H1 (cell line): Measurements from ENCODE around the gene MYO1G. TPM values are rescaled to one million over a fixed set of nuclear protein-coding genes. Genes with fewer than 3 reads are reported as not detected.

Experiments
- CTCF ChIA-PET: fragments of 300-600 bp; sonication (Branson Sonifier 250); formaldehyde crosslinking; loops from one replicate; lab custom pipeline; 2021; ENCODE audit not compliant: partially characterized antibody; lab: Charles Lee
- POLR2A ChIA-PET: fragments of 300-600 bp; sonication (Branson Sonifier 250); formaldehyde crosslinking; loops from one replicate; lab custom pipeline; 2021; ENCODE audit warnings: inconsistent platforms; ENCODE audit not compliant: partially characterized antibody; lab: Charles Lee
- DNase-seq, 2 experiments: peaks; one replicate each; pipeline versions ENCODE4 v3.0.0 to v3.0.0-alpha.2; 2010 to 2022; ENCODE audit warnings: low spot score in 2 of 2, low read depth in 1 of 2, mixed read lengths in 1 of 2
- FAIRE-seq: peaks from 2 replicates; lab custom pipeline; 2011; peaks lifted over from hg19 to GRCh38; lab: Jason Lieb, UNC
- H2AFZ ChIP-seq: 2 replicates; pipeline ENCODE4 v1.8.1; 2012; ENCODE audit warnings: low read length, inconsistent platforms
- H2AK5ac ChIP-seq: 2 replicates; pipeline ENCODE4 v1.6.1; 2013; ENCODE audit warnings: low read depth, low read length
- H2BK120ac ChIP-seq: replicated peaks from 2 replicates; pipeline ENCODE3; 2013; ENCODE audit warnings: low read depth, low read length, inconsistent platforms
- H2BK12ac ChIP-seq: 2 replicates; pipeline ENCODE4 v1.6.1; 2013; ENCODE audit warnings: low read depth, low read length
- H2BK15ac ChIP-seq: 2 replicates; pipeline ENCODE4 v1.6.1; 2013; ENCODE audit warnings: low read length
- H2BK20ac ChIP-seq: 2 replicates; pipeline ENCODE4 v1.6.1; 2013; ENCODE audit warnings: low read length
- H2BK5ac ChIP-seq: 2 replicates; pipeline ENCODE4 v1.6.1; 2013; ENCODE audit warnings: low read depth, low read length
- H3K14ac ChIP-seq: 2 replicates; pipeline ENCODE4 v1.6.1; 2013; ENCODE audit warnings: inconsistent platforms; ENCODE audit not compliant: insufficient read length
- H3K18ac ChIP-seq: 2 replicates; pipeline ENCODE4 v1.6.1; 2013; ENCODE audit warnings: low read length; ENCODE audit errors: extremely low read depth
- H3K23ac ChIP-seq: 2 replicates; pipeline ENCODE4 v1.6.1; 2013; ENCODE audit warnings: inconsistent platforms; ENCODE audit not compliant: insufficient read length
- H3K23me2 ChIP-seq: 2 replicates; pipeline ENCODE4 v1.6.1; 2013; ENCODE audit warnings: low read depth, low read length
- H3K27ac ChIP-seq: 2 replicates; pipeline ENCODE4 v1.6.1; 2011; ENCODE audit warnings: low read depth, low read length, inconsistent platforms
- H3K27me3 ChIP-seq, 4 experiments: replicated peaks in 1 of 4; 1 replicate in 1 of 4; 2 replicates in 3 of 4; pipeline versions ENCODE4 v1.6.1 to v1.8.1; 2011 to 2013; ENCODE audit warnings: low read length in 3 of 4, mild to moderate bottlenecking in 3 of 4, inconsistent platforms in 2 of 4, mixed read lengths in 2 of 4, moderate library complexity in 1 of 4; ENCODE audit not compliant: control insufficient read depth in 3 of 4, insufficient read depth in 3 of 4; ENCODE audit errors: extremely low read depth in 1 of 4
- H3K36me3 ChIP-seq, 4 experiments: 2 replicates each; pipeline versions ENCODE4 v1.6.1 to v1.8.1; 2011 to 2013; ENCODE audit warnings: mild to moderate bottlenecking in 4 of 4, low read length in 3 of 4, moderate library complexity in 2 of 4, control low read depth in 1 of 4, inconsistent platforms in 1 of 4; ENCODE audit not compliant: insufficient read depth in 4 of 4, control insufficient read depth in 2 of 4
- H3K4ac ChIP-seq: replicated peaks from 2 replicates; pipeline ENCODE3; 2013; ENCODE audit warnings: low read length, low read depth, mixed read lengths, inconsistent platforms; ENCODE audit not compliant: insufficient read length
- H3K4me1 ChIP-seq, 4 experiments: replicated peaks in 1 of 4; 1 replicate in 1 of 4; 2 replicates in 3 of 4; pipeline versions ENCODE4 v1.6.1 to v1.8.1; 2011 to 2013; ENCODE audit warnings: low read length in 3 of 4, inconsistent platforms in 2 of 4, mixed read lengths in 1 of 4; ENCODE audit not compliant: insufficient read depth in 4 of 4, control insufficient read depth in 3 of 4
- H3K4me2 ChIP-seq, 2 experiments: 2 replicates each; pipeline versions ENCODE4 v1.6.1 to v1.8.1; 2011 to 2013; ENCODE audit warnings: low read depth in 2 of 2, low read length in 2 of 2, control low read depth in 1 of 2, inconsistent platforms in 1 of 2, mild to moderate bottlenecking in 1 of 2; ENCODE audit not compliant: insufficient read depth in 1 of 2
- H3K4me3 ChIP-seq, 4 experiments: fragments of 200-600, 300-600 bp in 1 of 4; sonication (generic), shearing (Covaris generic), sonication (Bioruptor Twin) in 1 of 4; 2 replicates each; pipeline versions ENCODE4 v1.5.1 to v1.8.1; 2011 to 2016; ENCODE audit warnings: low read length in 4 of 4, low read depth in 3 of 4, control low read depth in 2 of 4, inconsistent platforms in 2 of 4, mild to moderate bottlenecking in 2 of 4, mixed read lengths in 1 of 4, moderate library complexity in 1 of 4; ENCODE audit not compliant: insufficient read depth in 2 of 4; ENCODE audit errors: extremely low read depth in 1 of 4
- H3K56ac ChIP-seq: replicated peaks from 2 replicates; pipeline ENCODE3; 2013; ENCODE audit warnings: low read depth, mild to moderate bottlenecking, mixed read lengths, low read length, inconsistent platforms; ENCODE audit not compliant: insufficient read length
- H3K79me1 ChIP-seq: 2 replicates; pipeline ENCODE4 v1.6.1; 2013; ENCODE audit warnings: low read depth, low read length, control low read depth
- H3K79me2 ChIP-seq, 2 experiments: 2 replicates each; pipeline versions ENCODE4 v1.6.1 to v1.8.1; 2012 to 2013; ENCODE audit warnings: low read length in 2 of 2, mild to moderate bottlenecking in 2 of 2, inconsistent platforms in 1 of 2; ENCODE audit not compliant: insufficient read depth in 2 of 2, control insufficient read depth in 1 of 2
- H3K9ac ChIP-seq, 4 experiments: replicated peaks in 1 of 4; 1 replicate in 1 of 4; 2 replicates in 3 of 4; pipeline versions ENCODE4 v1.6.1 to v1.8.1; 2011 to 2013; ENCODE audit warnings: low read depth in 3 of 4, low read length in 3 of 4, control low read depth in 2 of 4, mild to moderate bottlenecking in 2 of 4, moderate library complexity in 2 of 4, inconsistent platforms in 1 of 4; ENCODE audit errors: extremely low read depth in 1 of 4
- H3K9me3 ChIP-seq, 2 experiments: 2 replicates each; pipeline versions ENCODE4 v1.6.1 to v1.8.1; 2012 to 2013; ENCODE audit warnings: mild to moderate bottlenecking in 2 of 2, moderate library complexity in 2 of 2, control low read depth in 1 of 2, inconsistent platforms in 1 of 2, low read depth in 1 of 2, low read length in 1 of 2, mixed read lengths in 1 of 2; ENCODE audit not compliant: insufficient read depth in 2 of 2
- H4K20me1 ChIP-seq, 2 experiments: replicated peaks in 1 of 2; 2 replicates each; pipeline versions ENCODE3 to v1.8.1; 2011 to 2013; ENCODE audit warnings: inconsistent platforms in 2 of 2, low read length in 2 of 2, mild to moderate bottlenecking in 1 of 2; ENCODE audit not compliant: insufficient read depth in 2 of 2, control insufficient read depth in 1 of 2
- H4K5ac ChIP-seq: 2 replicates; pipeline ENCODE4 v1.6.1; 2013; ENCODE audit warnings: low read length, low read depth, mixed read lengths, inconsistent platforms; ENCODE audit not compliant: insufficient read length
- H4K8ac ChIP-seq: 2 replicates; pipeline ENCODE4 v1.8.0; 2013; ENCODE audit warnings: mild to moderate bottlenecking, moderate library complexity, low read length, inconsistent platforms; ENCODE audit not compliant: insufficient read depth; ENCODE audit errors: extremely low read depth
- H4K91ac ChIP-seq: replicated peaks from 2 replicates; pipeline ENCODE3; 2013; ENCODE audit warnings: low read length, mixed read lengths, inconsistent platforms; ENCODE audit not compliant: insufficient read length
- BACH1 ChIP-seq: IDR thresholded peaks from 2 replicates; pipeline ENCODE4 v1.6.1; 2012; ENCODE audit warnings: low read length, improper control_type of control experiment
- BRCA1 ChIP-seq: IDR thresholded peaks from 2 replicates; pipeline ENCODE4 v1.6.1; 2012; ENCODE audit warnings: low read depth, low read length, improper control_type of control experiment
- CEBPB ChIP-seq: IDR thresholded peaks from 2 replicates; pipeline ENCODE4 v1.6.1; 2012; ENCODE audit warnings: low read depth, low read length
- CHD1 ChIP-seq: IDR thresholded peaks from 2 replicates; pipeline ENCODE4 v1.6.1; 2012; ENCODE audit warnings: low read depth, low read length, improper control_type of control experiment
- FOSL1 ChIP-seq: IDR thresholded peaks from 2 replicates; pipeline ENCODE4 v1.6.1; 2011; ENCODE audit warnings: mild to moderate bottlenecking, low read depth, low read length, moderate library complexity; ENCODE audit not compliant: insufficient read depth
- HDAC2 ChIP-seq, 2 experiments: fragments of 300-600 bp in 1 of 2; sonication (generic) in 1 of 2; IDR thresholded peaks; 2 replicates each; pipeline ENCODE4 v1.6.1; 2011 to 2012; ENCODE audit warnings: low read depth in 2 of 2, low read length in 2 of 2, mild to moderate bottlenecking in 2 of 2, moderate library complexity in 2 of 2, borderline replicate concordance in 1 of 2, inconsistent platforms in 1 of 2
- HDAC6 ChIP-seq: IDR thresholded peaks from one replicate; pipeline ENCODE4 v1.7.1; 2012; ENCODE audit warnings: low read depth, mild to moderate bottlenecking, inconsistent platforms, low read length, moderate library complexity
- MAFK ChIP-seq: IDR thresholded peaks from 2 replicates; pipeline ENCODE4 v1.6.1; 2012; ENCODE audit warnings: low read depth, mild to moderate bottlenecking, improper control_type of control experiment, low read length
- NANOG ChIP-seq: IDR thresholded peaks from 2 replicates; pipeline ENCODE4 v1.6.1; 2011; ENCODE audit warnings: low read length, low read depth, mild to moderate bottlenecking, inconsistent platforms; ENCODE audit not compliant: insufficient read depth, poor library complexity, severe bottlenecking
- SAP30 ChIP-seq: fragments of 300-600 bp; sonication (generic); IDR thresholded peaks from 2 replicates; pipeline ENCODE4 v1.7.1; 2012; ENCODE audit warnings: low read length, moderate library complexity, mild to moderate bottlenecking, inconsistent platforms; ENCODE audit not compliant: insufficient read depth, insufficient replicate concordance
- WGBS, 2 experiments: shearing (Covaris generic) in 1 of 2; methylation state at CpG; one replicate each; pipeline versions ENCODE4 v1.1.6 to v1.1.7; 2013 to 2015; ENCODE audit warnings: low lambda C conversion rate in 2 of 2, mixed read lengths in 2 of 2, inconsistent platforms in 1 of 2, low coverage in 1 of 2, missing lambda C conversion rate in 1 of 2; ENCODE audit not compliant: insufficient replicate concordance in 2 of 2, insufficient coverage in 1 of 2, insufficient read length in 1 of 2; ENCODE audit errors: extremely low coverage in 1 of 2, missing lambda C conversion rate in 1 of 2; 5-methylcytosine and 5-hydroxymethylcytosine counted together
- polyA plus RNA-seq, 7 experiments: library from polyadenylated mRNA; depleted of rRNA in 3 of 7; stranded (reverse) in 5 of 7; unstranded in 2 of 7; fragments of >200 nt in 5 of 7; fragments of 200-250 nt in 2 of 7; gene quantifications; 1 replicate in 5 of 7; 2 replicates in 1 of 7; 4 replicates in 1 of 7; pipeline versions ENCODE4 v1.2.1 to v1.2.3, GENCODE V29; 2011 to 2013; ENCODE audit warnings: missing spikeins in 2 of 7, mixed read lengths in 2 of 7
- total RNA-seq: library from RNA; stranded (reverse); fragmentation: NEBNext Ultra II Directional; extraction: Animal tissue kit (Norgen Biotek cat#: 25700); gene quantifications from 2 replicates; pipeline ENCODE4 v1.2.1, GENCODE V29; 2021
- TF ChIP-seq, protein P1 (sequence below): IDR thresholded peaks from 2 replicates; pipeline ENCODE4 v1.6.1; 2011; ENCODE audit warnings: low read depth, mild to moderate bottlenecking, low read length; ENCODE audit not compliant: insufficient read depth
- TF ChIP-seq, protein P2 (sequence below): IDR thresholded peaks from 2 replicates; pipeline ENCODE4 v1.6.1; 2011; ENCODE audit warnings: low read length, improper control_type of control experiment

The MYO1G gene
- total and polyA plus RNA-seq, 2 of the 8 experiments (the other 6 are each of a cell fraction or from before 2014, with no cell fraction given): 0.08 to 0.19 TPM

DNA sequence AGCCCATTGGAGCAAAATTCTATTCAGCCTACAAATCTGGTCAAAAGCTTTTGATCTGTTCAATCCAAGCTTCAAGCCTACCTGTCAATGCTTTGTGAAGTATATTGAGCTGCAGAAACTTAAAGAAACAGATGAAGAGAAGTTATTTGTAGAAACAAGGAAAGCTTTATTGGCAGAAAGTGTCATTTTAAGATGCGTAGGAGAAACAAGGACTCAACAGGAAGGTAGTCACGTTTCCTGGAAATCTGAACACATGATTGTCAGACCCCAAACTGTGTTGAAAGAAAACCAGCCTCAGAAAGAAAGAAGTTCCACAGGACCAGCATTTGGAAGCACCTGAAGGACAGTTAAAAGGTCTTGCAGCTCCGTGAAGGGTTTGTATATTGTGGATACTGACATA is 58.7 kb downstream of the MYO1G start:
- Histone ChIP-seq H3K79me1 (no peaks in the 10 kb centered on the region), H3K27me3 (no peaks in the 10 kb centered on the region), H3K23ac (no peak overlapping the region), H3K18ac (no peak overlapping the region), H3K79me2 (no peaks in the 10 kb centered on the region), H3K4me1 (no peaks in the 10 kb centered on the region), H3K14ac (no peak overlapping the region), H2BK15ac (no peak overlapping the region), H3K4me3 (no peak overlapping the region), H3K27ac (no peak overlapping the region), H2BK20ac (no peak overlapping the region), H3K56ac (no peak overlapping the region), H2AK5ac (no peak overlapping the region), H4K20me1 (no peaks in the 10 kb centered on the region), H2AFZ (no peak overlapping the region), H3K36me3 (no peaks in the 10 kb centered on the region), H2BK5ac (no peak overlapping the region), H4K5ac (no peak overlapping the region), H3K9me3 (peaks cover 0 to 2% of the 10 kb centered on the region in 2 experiments; a peak in 1 of 4 replicates), H3K4me2 (no peak overlapping the region), H2BK12ac (no peak overlapping the region), H4K8ac (no peak overlapping the region), H3K23me2 (no peaks in the 10 kb centered on the region), H3K9ac (no peak overlapping the region), H3K4ac (no peak overlapping the region), H4K91ac (no peak overlapping the region), H2BK120ac (no peak overlapping the region)
- FAIRE-seq: no peak
- no peak for DNase-seq
- WGBS, 2 experiments: 82% methylated on average over 3 of the region's 3 CpGs; no CpG with 5 or more reads in 1 of the 2 experiments
- POLR2A ChIA-PET: interaction anchor here (1.2 to 2.5 kb wide), 2 partner anchors 37 to 72 kb away, joined by 3 to 8 read pairs; partner anchors contain the start of gene H2AZ2
- CTCF ChIA-PET: interaction anchor here (0.9 to 3.1 kb wide), 10 partner anchors 10 to 264 kb away, joined by 3 to 20 read pairs (median 4); partner anchors contain the start of gene H2AZ2
- TF ChIP-seq HDAC2 (IDR thresholded peaks at IDR 0.05; ENCODE audit: borderline replicate concordance in 1 of 2, low read depth in 2 of 2, low read length in 2 of 2) (no peak), CHD1 (no peak), BRCA1 (no peak), HDAC6 (no peak), FOSL1 (no peak), NANOG (no peak), SAP30 (no peak), BACH1 (no peak), MAFK (no peak), CEBPB (no peak)
- TF ChIP-seq, protein P1, sequence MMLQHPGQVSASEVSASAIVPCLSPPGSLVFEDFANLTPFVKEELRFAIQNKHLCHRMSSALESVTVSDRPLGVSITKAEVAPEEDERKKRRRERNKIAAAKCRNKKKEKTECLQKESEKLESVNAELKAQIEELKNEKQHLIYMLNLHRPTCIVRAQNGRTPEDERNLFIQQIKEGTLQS: no peak
- TF ChIP-seq, protein P2, sequence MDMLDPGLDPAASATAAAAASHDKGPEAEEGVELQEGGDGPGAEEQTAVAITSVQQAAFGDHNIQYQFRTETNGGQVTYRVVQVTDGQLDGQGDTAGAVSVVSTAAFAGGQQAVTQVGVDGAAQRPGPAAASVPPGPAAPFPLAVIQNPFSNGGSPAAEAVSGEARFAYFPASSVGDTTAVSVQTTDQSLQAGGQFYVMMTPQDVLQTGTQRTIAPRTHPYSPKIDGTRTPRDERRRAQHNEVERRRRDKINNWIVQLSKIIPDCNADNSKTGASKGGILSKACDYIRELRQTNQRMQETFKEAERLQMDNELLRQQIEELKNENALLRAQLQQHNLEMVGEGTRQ: no peak
